OCI-LY7 (cell line): ENCODE measurements around the gene CBLC. TPM values are rescaled to one million over a fixed set of nuclear protein-coding genes. Genes with fewer than 3 reads are reported as not detected.

ENCODE experiments used
- BruUV-seq: library from RNA; stranded (reverse); fragments of 400-500 nt; replicated peaks from 2 replicates; lab custom pipeline; 2021; lab: Mats Ljungman, UMichigan
- CTCF ChIA-PET: fragments of 300-600 bp; sonication (Branson Sonifier 250); formaldehyde crosslinking; loops from one replicate; lab custom pipeline; 2022; ENCODE audit warnings: antibody characterized with exemption; ENCODE audit not compliant: unreplicated experiment; lab: Charles Lee
- POLR2A ChIA-PET: fragments of 300-600 bp; sonication (Branson Sonifier 250); formaldehyde crosslinking; loops from one replicate; lab custom pipeline; 2022; ENCODE audit warnings: antibody characterized with exemption; lab: Charles Lee
- DNase-seq: peaks from one replicate; pipeline ENCODE4 v3.0.0-alpha.2; 2015; ENCODE audit warnings: low spot score
- H2AFZ ChIP-seq: fragments of 200-600 bp; sonication (generic), shearing (Covaris generic); 2 replicates; pipeline ENCODE4 v1.6.1; 2014; ENCODE audit warnings: mild to moderate bottlenecking, antibody characterized with exemption, low read length, moderate library complexity
- H3K27ac ChIP-seq: fragments of 200-600 bp; sonication (generic); 2 replicates; pipeline ENCODE4 v1.5.1; 2014; ENCODE audit warnings: mixed run types, low read depth, mild to moderate bottlenecking, moderate library complexity, low read length, inconsistent platforms; ENCODE audit not compliant: poor library complexity, severe bottlenecking
- H3K36me3 ChIP-seq: fragments of 200-600 bp; sonication (generic); 2 replicates; pipeline ENCODE4 v1.6.1; 2014; ENCODE audit warnings: mild to moderate bottlenecking, antibody characterized with exemption, low read length, moderate library complexity, mixed read lengths; ENCODE audit not compliant: insufficient read depth
- H3K4me1 ChIP-seq: fragments of 200-600 bp; sonication (generic); 2 replicates; pipeline ENCODE4 v1.5.1; 2014; ENCODE audit warnings: mild to moderate bottlenecking, low read length; ENCODE audit not compliant: insufficient read depth, poor library complexity, severe bottlenecking
- H3K4me2 ChIP-seq: fragments of 200-600 bp; sonication (generic); 2 replicates; pipeline ENCODE4 v1.6.1; 2014; ENCODE audit warnings: mild to moderate bottlenecking, low read length
- H3K4me3 ChIP-seq: fragments of 200-600 bp; sonication (generic); 2 replicates; pipeline ENCODE4 v1.5.1; 2014; ENCODE audit warnings: mild to moderate bottlenecking, low read depth, low read length; ENCODE audit not compliant: poor library complexity, severe bottlenecking
- H3K79me2 ChIP-seq: fragments of 200-600 bp; sonication (generic); 2 replicates; pipeline ENCODE4 v1.6.1; 2016; ENCODE audit warnings: low read depth, mild to moderate bottlenecking, low read length, moderate library complexity, mixed read lengths; ENCODE audit not compliant: insufficient read depth
- H3K9me2 ChIP-seq: fragments of 200-600 bp; sonication (generic); 2 replicates; pipeline ENCODE4 v1.6.1; 2016; ENCODE audit warnings: mild to moderate bottlenecking, low read length, mixed read lengths; ENCODE audit not compliant: insufficient read depth
- H3K9me3 ChIP-seq: fragments of 200-600 bp; sonication (generic); 2 replicates; pipeline ENCODE4 v1.6.1; 2014; ENCODE audit warnings: mild to moderate bottlenecking, mixed run types, low read length, mixed read lengths
- H4K20me1 ChIP-seq: fragments of 200-600 bp; sonication (generic); 2 replicates; pipeline ENCODE4 v1.6.1; 2014; ENCODE audit warnings: mild to moderate bottlenecking, antibody characterized with exemption, low read length, moderate library complexity, mixed read lengths; ENCODE audit not compliant: insufficient read depth
- EZH2phosphoT487 ChIP-seq: fragments of 200-600 bp; sonication (generic); IDR thresholded peaks from 2 replicates; pipeline ENCODE4 v1.6.1; 2018; ENCODE audit warnings: low read depth, borderline replicate concordance, mild to moderate bottlenecking, mixed run types, antibody characterized with exemption, low read length, moderate library complexity, mixed read lengths
- intact Hi-C: fragments of 100-400 bp; cut with micrococcal nuclease; formaldehyde crosslinking; loops from one replicate; pipeline ENCODE4 v1.10.0; 2022; ENCODE audit not compliant: unreplicated experiment
- total RNA-seq, 2 experiments: library from RNA; depleted of rRNA in 1 of 2; stranded (reverse); fragments of >200 nt in 1 of 2; shearing (Covaris generic) in 1 of 2; gene quantifications; 2 replicates each; pipeline ENCODE4 v1.2.3, GENCODE V29; 2014 to 2022
- TF ChIP-seq, protein P1 (sequence below): fragments of 200-600 bp; sonication (generic); conservative IDR thresholded peaks from 2 replicates; pipeline ENCODE4 v1.5.1; 2014; ENCODE audit warnings: mild to moderate bottlenecking, antibody characterized with exemption, low read length, moderate library complexity, mixed read lengths

CBLC gene
- total RNA-seq, 2 experiments from 2014 or later: not detected

DNA sequence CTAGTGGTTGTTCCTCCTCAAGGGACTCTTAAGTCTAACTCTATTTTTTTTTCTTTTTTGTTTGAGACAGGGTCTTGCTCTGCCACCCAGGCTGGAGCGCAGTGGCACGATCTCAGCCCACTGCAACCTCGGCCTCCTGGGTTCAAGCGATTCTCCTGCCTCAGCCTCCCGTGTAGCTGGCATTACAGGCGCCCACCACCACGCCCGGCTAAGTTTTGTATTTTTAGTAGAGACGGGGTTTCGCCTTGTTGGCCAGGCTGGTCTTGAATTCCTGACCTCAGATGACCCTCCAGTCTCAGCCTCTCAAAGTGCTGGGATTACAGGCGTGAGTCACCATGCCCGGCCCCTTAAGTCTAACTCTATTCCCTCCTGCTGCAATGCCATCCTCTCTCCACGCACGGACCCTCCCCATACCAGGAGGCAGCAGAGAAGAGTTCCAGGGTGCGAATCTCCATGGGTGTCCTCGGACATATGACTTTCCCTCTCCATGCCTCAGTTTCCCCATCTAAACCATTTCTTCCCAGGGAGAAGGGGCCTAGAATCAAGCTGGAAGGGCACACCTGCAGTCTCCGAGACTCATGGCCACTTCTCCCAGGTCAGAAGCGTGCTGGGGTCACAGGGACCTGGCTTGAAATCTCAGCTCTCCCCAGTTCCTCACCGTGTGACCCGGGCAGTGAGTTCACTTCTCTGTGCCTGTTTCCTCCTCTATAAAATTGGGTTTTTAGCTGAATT, 35.2 kb upstream of the CBLC start:
- no peak overlapping the region for H3K4me3 ChIP-seq
- H3K4me2 ChIP-seq: no peak overlapping the region; the same call in 1 of the 2 replicates
- ChIA-PET POLR2A (interaction anchor here (0.9 kb wide), 1 partner anchor 103 kb away, joined by 3 read pairs; no protein-coding TSS in a partner anchor), CTCF (no interaction called here)
- DNase-seq: no peak
- H3K9me3 ChIP-seq: no peaks in the 10 kb centered on the region
- no peaks in the 10 kb centered on the region for H3K36me3 ChIP-seq
- no peak for TF ChIP-seq EZH2phosphoT487
- TF ChIP-seq, protein P1, sequence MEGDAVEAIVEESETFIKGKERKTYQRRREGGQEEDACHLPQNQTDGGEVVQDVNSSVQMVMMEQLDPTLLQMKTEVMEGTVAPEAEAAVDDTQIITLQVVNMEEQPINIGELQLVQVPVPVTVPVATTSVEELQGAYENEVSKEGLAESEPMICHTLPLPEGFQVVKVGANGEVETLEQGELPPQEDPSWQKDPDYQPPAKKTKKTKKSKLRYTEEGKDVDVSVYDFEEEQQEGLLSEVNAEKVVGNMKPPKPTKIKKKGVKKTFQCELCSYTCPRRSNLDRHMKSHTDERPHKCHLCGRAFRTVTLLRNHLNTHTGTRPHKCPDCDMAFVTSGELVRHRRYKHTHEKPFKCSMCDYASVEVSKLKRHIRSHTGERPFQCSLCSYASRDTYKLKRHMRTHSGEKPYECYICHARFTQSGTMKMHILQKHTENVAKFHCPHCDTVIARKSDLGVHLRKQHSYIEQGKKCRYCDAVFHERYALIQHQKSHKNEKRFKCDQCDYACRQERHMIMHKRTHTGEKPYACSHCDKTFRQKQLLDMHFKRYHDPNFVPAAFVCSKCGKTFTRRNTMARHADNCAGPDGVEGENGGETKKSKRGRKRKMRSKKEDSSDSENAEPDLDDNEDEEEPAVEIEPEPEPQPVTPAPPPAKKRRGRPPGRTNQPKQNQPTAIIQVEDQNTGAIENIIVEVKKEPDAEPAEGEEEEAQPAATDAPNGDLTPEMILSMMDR: no peak
- H3K9me2 ChIP-seq: no peaks in the 10 kb centered on the region
- H2AFZ ChIP-seq: no peak overlapping the region; the same call in 1 of the 2 replicates
- intact Hi-C loops: no loop called here
- H3K4me1 ChIP-seq: peaks cover 35% of the 10 kb centered on the region
- no TSS peak for BruUV-seq
- no peak overlapping the region for H3K27ac ChIP-seq
- H4K20me1 ChIP-seq: no peaks in the 10 kb centered on the region
- H3K79me2 ChIP-seq: no peaks in the 10 kb centered on the region

DNA sequence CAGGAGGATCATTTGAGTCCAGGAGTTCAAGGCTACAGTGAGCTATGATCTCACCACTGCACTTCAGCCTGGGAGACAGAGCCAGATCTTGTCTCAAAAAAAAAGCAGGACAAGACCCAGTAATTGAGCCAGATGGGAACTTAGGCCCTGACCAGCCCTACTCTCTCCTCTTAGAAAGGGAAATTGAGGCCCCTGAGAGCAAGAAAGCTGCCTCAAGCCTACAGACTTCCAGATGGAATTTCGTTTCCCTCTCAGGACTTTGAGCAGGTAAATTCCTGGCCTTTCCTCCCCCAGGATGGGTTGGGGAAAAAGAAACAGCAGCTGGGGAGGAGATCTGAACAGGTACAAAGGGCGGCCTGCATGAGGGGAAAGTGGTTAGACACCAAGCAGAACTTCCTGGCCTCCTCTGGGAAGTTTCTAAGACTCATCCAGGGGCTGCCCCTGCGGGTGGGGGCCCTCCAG, 32.8 kb upstream of the CBLC start:
- TF ChIP-seq, protein P1: no peak
- TF ChIP-seq EZH2phosphoT487: no peak
- intact Hi-C loops: no loop called here
- Histone ChIP-seq H2AFZ (no peak overlapping the region), H3K4me1 (peaks cover 44% of the 10 kb centered on the region), H3K9me3 (no peaks in the 10 kb centered on the region), H4K20me1 (no peaks in the 10 kb centered on the region), H3K36me3 (peaks cover 5% of the 10 kb centered on the region; the same call in 1 of the 2 replicates), H3K27ac (no peak overlapping the region), H3K79me2 (peaks cover 11% of the 10 kb centered on the region), H3K4me2 (no peak overlapping the region), H3K4me3 (no peak overlapping the region), H3K9me2 (no peaks in the 10 kb centered on the region)
- ChIA-PET POLR2A (interaction anchor here (0.6 to 1.0 kb wide), 2 partner anchors 9 to 21 kb away, joined by 3 read pairs; no protein-coding TSS in a partner anchor), CTCF (no interaction called here)
- no peak for DNase-seq
- no TSS peak for BruUV-seq
